H9 (cell line): ENCODE measurements around the gene TOMM22. TPM values are rescaled to one million over a fixed set of nuclear protein-coding genes. Genes with fewer than 3 reads are reported as not detected.

Experiments
- DNase-seq: peaks from one replicate; pipeline ENCODE4 v3.0.0-alpha.2; 2017
- H2AFZ ChIP-seq: one replicate; pipeline ENCODE4 v1.6.1; 2013; ENCODE audit warnings: mild to moderate bottlenecking, low read length, control low read depth, moderate library complexity
- H2AK5ac ChIP-seq: 2 replicates; pipeline ENCODE4 v1.6.1; 2013; ENCODE audit warnings: low read length, control low read depth, mixed read lengths; ENCODE audit not compliant: insufficient read length
- H2BK120ac ChIP-seq: one replicate; pipeline ENCODE4 v1.6.1; 2013; ENCODE audit warnings: low read depth, mild to moderate bottlenecking, low read length, control low read depth, inconsistent platforms; ENCODE audit not compliant: poor library complexity, severe bottlenecking
- H2BK12ac ChIP-seq: 2 replicates; pipeline ENCODE4 v1.6.1; 2013; ENCODE audit warnings: low read length, control low read depth, mixed read lengths, low read depth; ENCODE audit not compliant: insufficient read length
- H2BK15ac ChIP-seq: 2 replicates; pipeline ENCODE4 v1.6.1; 2013; ENCODE audit warnings: low read depth, low read length, control low read depth
- H2BK20ac ChIP-seq: one replicate; pipeline ENCODE4 v1.6.1; 2013; ENCODE audit warnings: low read depth, mild to moderate bottlenecking, low read length, control low read depth, inconsistent platforms; ENCODE audit not compliant: poor library complexity, severe bottlenecking
- H2BK5ac ChIP-seq: 2 replicates; pipeline ENCODE4 v1.6.1; 2013; ENCODE audit warnings: low read length, control low read depth, mixed read lengths; ENCODE audit not compliant: insufficient read length
- H3K14ac ChIP-seq: 2 replicates; pipeline ENCODE4 v1.6.1; 2013; ENCODE audit warnings: low read length, control low read depth; ENCODE audit not compliant: insufficient read depth
- H3K18ac ChIP-seq: 2 replicates; pipeline ENCODE4 v1.6.1; 2013; ENCODE audit warnings: low read depth, mild to moderate bottlenecking, mixed read lengths, low read length, control low read depth; ENCODE audit not compliant: insufficient read length
- H3K23ac ChIP-seq: 2 replicates; pipeline ENCODE4 v1.6.1; 2013; ENCODE audit warnings: low read length, control low read depth, mixed read lengths, low read depth; ENCODE audit not compliant: insufficient read length
- H3K23me2 ChIP-seq: 2 replicates; pipeline ENCODE4 v1.6.1; 2013; ENCODE audit warnings: low read depth, mild to moderate bottlenecking, mixed read lengths, low read length, control low read depth; ENCODE audit not compliant: insufficient read length, poor library complexity, severe bottlenecking
- H3K27ac ChIP-seq: 2 replicates; pipeline ENCODE4 v1.5.1; 2013; ENCODE audit warnings: low read length, control low read depth, mixed read lengths, low read depth; ENCODE audit not compliant: insufficient read length
- H3K27me3 ChIP-seq: 2 replicates; pipeline ENCODE4 v1.6.1; 2013; ENCODE audit warnings: low read length, control low read depth, inconsistent platforms; ENCODE audit not compliant: insufficient read depth
- H3K4ac ChIP-seq: 2 replicates; pipeline ENCODE4 v1.6.1; 2013; ENCODE audit warnings: low read depth, mild to moderate bottlenecking, control low read depth, inconsistent platforms, low read length, moderate library complexity
- H3K4me1 ChIP-seq: 2 replicates; pipeline ENCODE4 v1.6.1; 2013; ENCODE audit warnings: low read length, control low read depth, inconsistent platforms; ENCODE audit not compliant: insufficient read depth
- H3K4me2 ChIP-seq: 2 replicates; pipeline ENCODE4 v1.6.1; 2013; ENCODE audit warnings: low read length, control low read depth, mixed read lengths; ENCODE audit not compliant: insufficient read length, insufficient read depth
- H3K56ac ChIP-seq: 2 replicates; pipeline ENCODE4 v1.6.1; 2013; ENCODE audit warnings: low read depth, mild to moderate bottlenecking, mixed read lengths, low read length, control low read depth; ENCODE audit not compliant: insufficient read length
- H3K79me1 ChIP-seq: 2 replicates; pipeline ENCODE4 v1.6.1; 2013; ENCODE audit warnings: low read depth, mild to moderate bottlenecking, moderate library complexity, low read length, control low read depth, inconsistent platforms; ENCODE audit not compliant: insufficient read depth, poor library complexity, severe bottlenecking
- H3K79me2 ChIP-seq: 2 replicates; pipeline ENCODE4 v1.6.1; 2013; ENCODE audit warnings: low read length, control low read depth, inconsistent platforms; ENCODE audit not compliant: insufficient read depth
- H3K9ac ChIP-seq: 2 replicates; pipeline ENCODE4 v1.6.1; 2013; ENCODE audit warnings: low read length, control low read depth, mixed read lengths; ENCODE audit not compliant: insufficient read length; ENCODE audit errors: extremely low read depth
- H3K9me3 ChIP-seq: one replicate; pipeline ENCODE4 v1.6.1; 2013; ENCODE audit warnings: low read depth, low read length, inconsistent platforms; ENCODE audit not compliant: control insufficient read depth
- H3T11ph ChIP-seq: one replicate; pipeline ENCODE4 v1.6.1; 2013; ENCODE audit warnings: mild to moderate bottlenecking, low read length, control low read depth, inconsistent platforms
- H4K20me1 ChIP-seq: one replicate; pipeline ENCODE4 v1.6.1; 2013; ENCODE audit not compliant: control insufficient read depth, insufficient read length, insufficient read depth
- H4K5ac ChIP-seq: 2 replicates; pipeline ENCODE4 v1.6.1; 2013; ENCODE audit warnings: low read depth, mild to moderate bottlenecking, mixed read lengths, low read length, control low read depth; ENCODE audit not compliant: insufficient read length
- H4K8ac ChIP-seq: replicated peaks from 2 replicates; pipeline ENCODE4 v1.6.1; 2013; ENCODE audit warnings: low read length, control low read depth, mixed read lengths, low read depth; ENCODE audit not compliant: insufficient read length
- H4K91ac ChIP-seq: 2 replicates; pipeline ENCODE4 v1.6.1; 2013; ENCODE audit warnings: low read depth, mild to moderate bottlenecking, moderate library complexity, mixed read lengths, low read length, control low read depth; ENCODE audit not compliant: insufficient read length
- H3K27ac Mint-ChIP-seq, 3 experiments: 2 replicates in 2 of 3; 3 replicates in 1 of 3; pipeline ENCODE4 v1.8.0; 2020 to 2021; ENCODE audit warnings: mixed read lengths in 3 of 3, mild to moderate bottlenecking in 1 of 3, moderate library complexity in 1 of 3
- H3K27me3 Mint-ChIP-seq: 2 replicates; pipeline ENCODE4 v1.8.0; 2021; ENCODE audit warnings: low read depth, mild to moderate bottlenecking, moderate library complexity, mixed read lengths
- H3K36me3 Mint-ChIP-seq, 3 experiments: 2 replicates in 2 of 3; 3 replicates in 1 of 3; pipeline ENCODE4 v1.8.0; 2020 to 2021; ENCODE audit warnings: low read depth in 3 of 3, mixed read lengths in 3 of 3; ENCODE audit not compliant: insufficient read depth in 1 of 3
- H3K4me1 Mint-ChIP-seq, 2 experiments: 2 replicates each; pipeline ENCODE4 v1.8.0; 2020; ENCODE audit warnings: mixed read lengths in 2 of 2
- H3K4me3 Mint-ChIP-seq, 2 experiments: 2 replicates in 1 of 2; 3 replicates in 1 of 2; pipeline ENCODE4 v1.8.0; 2020 to 2021; ENCODE audit warnings: mild to moderate bottlenecking in 2 of 2, mixed read lengths in 2 of 2, moderate library complexity in 1 of 2
- H3K9me3 Mint-ChIP-seq, 2 experiments: 2 replicates in 1 of 2; 3 replicates in 1 of 2; pipeline ENCODE4 v1.8.0; 2020; ENCODE audit warnings: mild to moderate bottlenecking in 2 of 2, mixed read lengths in 2 of 2, moderate library complexity in 1 of 2
- WGBS: extraction: QIAGEN DNeasy Blood & Tissue Kit; methylation state at CpG from one replicate; pipeline ENCODE4 v1.1.7; 2013; ENCODE audit warnings: missing lambda C conversion rate, low lambda C conversion rate, mixed read lengths; ENCODE audit not compliant: insufficient read length; ENCODE audit errors: extremely low coverage; 5-methylcytosine and 5-hydroxymethylcytosine counted together
- long read RNA-seq: library from polyadenylated mRNA; unstranded; transcript quantifications from one replicate; pipeline ENCODE4 v2.0.0, GENCODE V29; 2020
- total RNA-seq: library from RNA; stranded (reverse); gene quantifications from 2 replicates; pipeline ENCODE4 v1.2.1, GENCODE V29; 2021
- TF ChIP-seq, protein P1 (sequence below): fragments of 200-600 bp; sonication (generic); conservative IDR thresholded peaks from 3 replicates; pipeline ENCODE4 v1.8.0; 2021; ENCODE audit warnings: antibody characterized with exemption, mild to moderate bottlenecking

Gene TOMM22
- total RNA-seq, result 128 TPM in 2 replicates
- long read RNA-seq, transcript TOMM22-202 (3 exons, 782 nt), result minor isoform, 7 of 537 reads
- long read RNA-seq, transcript TOMM22-201 (4 exons, 2,040 nt), result major isoform, 529 of 537 reads
- long read RNA-seq, partial matches to known transcripts, result 0 of 537 reads
- long read RNA-seq, other reads (novel, unspliced or antisense), result 1 of 537 reads

DNA sequence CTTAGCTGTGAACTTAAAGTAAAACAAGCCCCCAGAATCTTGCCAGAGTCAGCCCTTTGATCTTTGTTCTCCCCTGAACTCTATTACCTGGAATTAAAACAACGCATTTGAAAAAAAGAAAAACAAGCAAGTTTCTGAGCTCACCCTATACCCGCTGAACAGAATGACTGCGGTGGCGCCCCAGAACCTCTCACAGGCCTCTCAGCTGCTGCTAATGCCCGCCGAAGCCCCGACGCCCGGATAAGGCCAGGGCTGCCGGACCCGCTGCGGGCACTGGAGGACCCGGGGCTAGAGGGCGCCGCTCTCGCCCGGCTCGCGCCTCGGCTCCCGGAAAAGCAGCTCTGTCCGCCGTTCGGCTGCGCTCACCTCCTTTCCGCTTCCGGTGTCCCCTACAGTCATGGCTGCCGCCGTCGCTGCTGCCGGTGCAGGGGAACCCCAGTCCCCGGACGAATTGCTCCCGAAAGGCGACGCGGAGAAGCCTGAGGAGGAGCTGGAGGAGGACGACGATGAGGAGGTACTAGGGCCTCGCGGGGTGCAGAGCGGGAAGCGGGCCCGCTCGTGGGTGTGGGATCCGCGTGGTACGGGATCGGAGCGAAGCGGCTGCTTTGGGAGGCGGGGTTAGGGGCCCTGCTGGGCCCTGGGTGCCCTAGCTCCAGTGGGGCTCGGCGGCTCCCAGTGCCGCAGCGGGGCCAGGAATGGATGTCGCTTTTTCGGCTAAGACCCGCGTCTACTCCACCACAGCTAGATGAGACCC is at the start of gene TOMM22:
TSS of gene TOMM22 (plus strand) at position 376 of the 754 bp plus-strand sequence. CDS start at position 398, 22 bp downstream.
- H2BK20ac ChIP-seq, result no peak within 1 kb of the TSS
- H3K23ac ChIP-seq, result no peak within 1 kb of the TSS
- H3K79me1 ChIP-seq, result peaks cover 2% of the 10 kb centered on the region
- H4K91ac ChIP-seq, result no peak within 1 kb of the TSS
- Mint-ChIP-seq H3K4me1 (peaks cover 10 to 14% of the 10 kb centered on the region in 2 experiments), H3K27me3 (no peaks in the 10 kb centered on the region), H3K4me3 (peak within 1 kb of the TSS; percentile 99), H3K9me3 (peaks cover 21 to 22% of the 10 kb centered on the region in 2 experiments), H3K27ac (peak within 1 kb of the TSS; percentile 98 to 100 (median 100)), H3K36me3 (peaks cover 35 to 53% (median 46%) of the 10 kb centered on the region in 3 experiments)
- H4K20me1 ChIP-seq, result no peaks in the 10 kb centered on the region
- H3K9ac ChIP-seq, result peak within 1 kb of the TSS; percentile 97
- peak within 1 kb of the TSS; percentile 94; the same call in 1 of the 2 replicates for H3K14ac ChIP-seq
- DNase-seq, result peak; percentile 90
- no peak within 1 kb of the TSS for H2BK120ac ChIP-seq
- H3K9me3 ChIP-seq, result peaks cover 5% of the 10 kb centered on the region
- no peak within 1 kb of the TSS for H2BK12ac ChIP-seq
- H3K23me2 ChIP-seq, result peaks cover 5% of the 10 kb centered on the region
- no peaks in the 10 kb centered on the region for H3K4me1 ChIP-seq
- H3K79me2 ChIP-seq, result peaks cover 2% of the 10 kb centered on the region; the same call in 1 of the 2 replicates
- peak within 1 kb of the TSS; percentile 96 for H3K4me2 ChIP-seq
- no peak within 1 kb of the TSS for H2BK5ac ChIP-seq
- no peak within 1 kb of the TSS for H3K27ac ChIP-seq
- H4K5ac ChIP-seq, result no peak within 1 kb of the TSS
- TF ChIP-seq, protein P1, sequence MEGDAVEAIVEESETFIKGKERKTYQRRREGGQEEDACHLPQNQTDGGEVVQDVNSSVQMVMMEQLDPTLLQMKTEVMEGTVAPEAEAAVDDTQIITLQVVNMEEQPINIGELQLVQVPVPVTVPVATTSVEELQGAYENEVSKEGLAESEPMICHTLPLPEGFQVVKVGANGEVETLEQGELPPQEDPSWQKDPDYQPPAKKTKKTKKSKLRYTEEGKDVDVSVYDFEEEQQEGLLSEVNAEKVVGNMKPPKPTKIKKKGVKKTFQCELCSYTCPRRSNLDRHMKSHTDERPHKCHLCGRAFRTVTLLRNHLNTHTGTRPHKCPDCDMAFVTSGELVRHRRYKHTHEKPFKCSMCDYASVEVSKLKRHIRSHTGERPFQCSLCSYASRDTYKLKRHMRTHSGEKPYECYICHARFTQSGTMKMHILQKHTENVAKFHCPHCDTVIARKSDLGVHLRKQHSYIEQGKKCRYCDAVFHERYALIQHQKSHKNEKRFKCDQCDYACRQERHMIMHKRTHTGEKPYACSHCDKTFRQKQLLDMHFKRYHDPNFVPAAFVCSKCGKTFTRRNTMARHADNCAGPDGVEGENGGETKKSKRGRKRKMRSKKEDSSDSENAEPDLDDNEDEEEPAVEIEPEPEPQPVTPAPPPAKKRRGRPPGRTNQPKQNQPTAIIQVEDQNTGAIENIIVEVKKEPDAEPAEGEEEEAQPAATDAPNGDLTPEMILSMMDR, result peak; percentile 71
- H3K27me3 ChIP-seq, result no peaks in the 10 kb centered on the region
- H2AFZ ChIP-seq, result no peak within 1 kb of the TSS
- no CpG with 5 or more reads among the region's 60 CpGs for WGBS
- H2BK15ac ChIP-seq, result no peak within 1 kb of the TSS
- no peak within 1 kb of the TSS for H3K56ac ChIP-seq
- no peak within 1 kb of the TSS for H3T11ph ChIP-seq
- H4K8ac ChIP-seq, result no peak within 1 kb of the TSS
- no peak within 1 kb of the TSS for H3K4ac ChIP-seq
- peak within 1 kb of the TSS; percentile 88 for H3K18ac ChIP-seq
- no peak within 1 kb of the TSS for H2AK5ac ChIP-seq
